ENCODE results near the gene MMP24.

The MMP24 gene

GRCh38 chr20:35302421-35303335 lies 76.2 kb downstream of the MMP24 start:
- DNase-seq (ENCODE audit: low read depth) = no peak
- H3K4me3 ChIP-seq (replicated peaks; ENCODE audit: low read depth, low read length) = no peak overlapping the region
- no peak for TF ChIP-seq CTCF (IDR thresholded peaks at IDR 0.05; ENCODE audit: low read length, missing control alignments)

- H3K4me3 ChIP-seq (replicated peaks; ENCODE audit: low read depth, low read length) = no peak overlapping the region
- DNase-seq (ENCODE audit: low read depth) = no peak
- no peak for TF ChIP-seq CTCF (IDR thresholded peaks at IDR 0.05; ENCODE audit: low read length, missing control alignments)
These were observed 76.9 kb downstream of the MMP24 start for GRCh38 chr20:35303382-35303734.

GRCh38 chr20:35303735-35304491 lies 77.4 kb downstream of the MMP24 start:
- DNase-seq (ENCODE audit: low read depth) = peak; percentile 94
- peak; percentile 91 for TF ChIP-seq CTCF (IDR thresholded peaks at IDR 0.05; ENCODE audit: low read length, missing control alignments)
- H3K4me3 ChIP-seq (replicated peaks; ENCODE audit: low read depth, low read length) = no peak overlapping the region

- H3K4me3 ChIP-seq (replicated peaks; ENCODE audit: low read depth, low read length) = no peak overlapping the region
- DNase-seq (ENCODE audit: low read depth) = no peak
- no peak for TF ChIP-seq CTCF (IDR thresholded peaks at IDR 0.05; ENCODE audit: low read length, missing control alignments)
These were observed 78.5 kb downstream of the MMP24 start for GRCh38 chr20:35304956-35305355.

GRCh38 chr20:35305682-35306556 lies 79.4 kb downstream of the MMP24 start:
- H3K4me3 ChIP-seq (replicated peaks; ENCODE audit: low read depth, low read length) = no peak overlapping the region
- DNase-seq (ENCODE audit: low read depth) = peak; percentile 98
- no peak for TF ChIP-seq CTCF (IDR thresholded peaks at IDR 0.05; ENCODE audit: low read length, missing control alignments)

- peak; percentile 87 for DNase-seq (ENCODE audit: low read depth)
- peak; percentile 95 for TF ChIP-seq CTCF (IDR thresholded peaks at IDR 0.05; ENCODE audit: low read length, missing control alignments)
- H3K4me3 ChIP-seq (replicated peaks; ENCODE audit: low read depth, low read length) = no peak overlapping the region
These were observed 80.5 kb downstream of the MMP24 start for GRCh38 chr20:35306931-35307517.
